WTC11 (cell line): ENCODE results near the gene ZNF438. TPM values are rescaled to one million over a fixed set of nuclear protein-coding genes. Genes with fewer than 3 reads are reported as not detected.

ENCODE experiments used
- ATAC-seq: fragments of 200-7000 bp; cut with Tn5 transposase; 2 replicates; pipeline ENCODE4 v1.10.0; 2021; ENCODE audit warnings: mild to moderate bottlenecking, moderate library complexity
- CTCF ChIA-PET: fragments of 300-600 bp; sonication (Branson Sonifier 250); formaldehyde crosslinking; loops from one replicate; lab custom pipeline; 2021; ENCODE audit warnings: antibody characterized with exemption; lab: Charles Lee
- POLR2A ChIA-PET: fragments of 350-600 bp; sonication (Branson Sonifier 250); formaldehyde crosslinking; loops from one replicate; lab custom pipeline; 2021; ENCODE audit warnings: antibody characterized with exemption; lab: Charles Lee
- DNase-seq: peaks from one replicate; pipeline ENCODE4 v3.0.0; 2021; ENCODE audit warnings: low spot score
- H3K27ac Mint-ChIP-seq: 2 replicates; pipeline ENCODE4 v1.8.0; 2021; ENCODE audit warnings: mixed read lengths
- H3K27me3 Mint-ChIP-seq: 2 replicates; pipeline ENCODE4 v1.8.0; 2021; ENCODE audit warnings: low read depth, mild to moderate bottlenecking, moderate library complexity, mixed read lengths
- H3K36me3 Mint-ChIP-seq: 2 replicates; pipeline ENCODE4 v1.8.0; 2021; ENCODE audit warnings: mixed read lengths
- H3K4me1 Mint-ChIP-seq: 2 replicates; pipeline ENCODE4 v1.8.0; 2022; ENCODE audit warnings: mixed read lengths
- H3K4me3 Mint-ChIP-seq: 2 replicates; pipeline ENCODE4 v1.8.0; 2021; ENCODE audit warnings: mild to moderate bottlenecking, moderate library complexity, mixed read lengths
- H3K9me3 Mint-ChIP-seq: 2 replicates; pipeline ENCODE4 v1.8.0; 2021; ENCODE audit warnings: mixed read lengths
- AFF4 ChIP-seq: sonication (generic); formaldehyde crosslinking; IDR thresholded peaks from 2 replicates; pipeline ENCODE4 v1.8.1; 2023; ENCODE audit warnings: mild to moderate bottlenecking, missing genetic modification reagents, borderline replicate concordance
- CDX4 ChIP-seq: fragments of 250-450 bp; sonication (Bioruptor Pico); IDR thresholded peaks from 2 replicates; pipeline ENCODE4 v1.9.0; 2021; ENCODE audit warnings: moderate library complexity, mild to moderate bottlenecking, inconsistent platforms, borderline replicate concordance
- CREM ChIP-seq: sonication (generic); formaldehyde crosslinking; IDR thresholded peaks from 2 replicates; pipeline ENCODE4 v1.8.1; 2022; ENCODE audit warnings: mild to moderate bottlenecking, missing genetic modification reagents, moderate library complexity
- EMX1 ChIP-seq: fragments of 250-450 bp; sonication (Bioruptor Pico); IDR thresholded peaks from 2 replicates; pipeline ENCODE4 v1.8.0; 2021; ENCODE audit warnings: mild to moderate bottlenecking
- FOXJ3 ChIP-seq: sonication (generic); formaldehyde crosslinking; IDR thresholded peaks from 2 replicates; pipeline ENCODE4 v1.9.0; 2021; ENCODE audit warnings: missing genetic modification reagents, mild to moderate bottlenecking, borderline replicate concordance
- GABPB1 ChIP-seq: sonication (generic); formaldehyde crosslinking; IDR thresholded peaks from 2 replicates; pipeline ENCODE4 v1.8.1; 2023; ENCODE audit warnings: mild to moderate bottlenecking, missing genetic modification reagents
- GRHL2 ChIP-seq: fragments of 250-450 bp; sonication (Bioruptor Pico); IDR thresholded peaks from 2 replicates; pipeline ENCODE4 v1.8.0; 2022; ENCODE audit warnings: mild to moderate bottlenecking, moderate library complexity; ENCODE audit not compliant: insufficient replicate concordance, severe bottlenecking
- HMGXB4 ChIP-seq: sonication (generic); formaldehyde crosslinking; IDR thresholded peaks from 2 replicates; pipeline ENCODE4 v1.8.1; 2023; ENCODE audit warnings: mild to moderate bottlenecking, moderate library complexity, missing genetic modification reagents
- MXD4 ChIP-seq: fragments of 250-450 bp; sonication (Bioruptor Pico); IDR thresholded peaks from 2 replicates; pipeline ENCODE4 v1.8.0; 2021; ENCODE audit warnings: mild to moderate bottlenecking, moderate library complexity, borderline replicate concordance
- NFATC4 ChIP-seq: fragments of 250-450 bp; sonication (Bioruptor Pico); IDR thresholded peaks from 2 replicates; pipeline ENCODE4 v1.9.0; 2021; ENCODE audit warnings: mild to moderate bottlenecking
- NFE2L1 ChIP-seq: sonication (generic); formaldehyde crosslinking; IDR thresholded peaks from 2 replicates; pipeline ENCODE4 v1.8.1; 2023; ENCODE audit warnings: missing genetic modification reagents
- NR2C2 ChIP-seq: sonication (generic); formaldehyde crosslinking; IDR thresholded peaks from 2 replicates; pipeline ENCODE4 v1.8.0; 2022; ENCODE audit warnings: mild to moderate bottlenecking, missing genetic modification reagents
- NR3C1 ChIP-seq: sonication (generic); formaldehyde crosslinking; conservative IDR thresholded peaks from 2 replicates; pipeline ENCODE4 v1.8.1; 2023; ENCODE audit warnings: low read depth, mild to moderate bottlenecking, missing genetic modification reagents
- OVOL2 ChIP-seq: fragments of 250-450 bp; sonication (Bioruptor Pico); IDR thresholded peaks from 2 replicates; pipeline ENCODE4 v1.9.0; 2021; ENCODE audit warnings: mild to moderate bottlenecking, borderline replicate concordance
- SP1 ChIP-seq: sonication (generic); formaldehyde crosslinking; conservative IDR thresholded peaks from 2 replicates; pipeline ENCODE4 v1.8.1; 2022; ENCODE audit warnings: missing genetic modification reagents
- TEAD1 ChIP-seq: sonication (generic); formaldehyde crosslinking; IDR thresholded peaks from 2 replicates; pipeline ENCODE4 v1.8.0; 2022; ENCODE audit warnings: mild to moderate bottlenecking, missing genetic modification reagents
- TP53 ChIP-seq: sonication (generic); formaldehyde crosslinking; IDR thresholded peaks from 2 replicates; pipeline ENCODE4 v1.8.1; 2023; ENCODE audit warnings: mild to moderate bottlenecking, missing genetic modification reagents
- USF2 ChIP-seq: sonication (generic); formaldehyde crosslinking; IDR thresholded peaks from 2 replicates; pipeline ENCODE4 v1.8.1; 2023; ENCODE audit warnings: mild to moderate bottlenecking, missing genetic modification reagents, moderate library complexity
- ZNF317 ChIP-seq: sonication (generic); formaldehyde crosslinking; IDR thresholded peaks from 2 replicates; pipeline ENCODE4 v1.8.1; 2023; ENCODE audit warnings: low read depth, mild to moderate bottlenecking, moderate library complexity, missing genetic modification reagents, borderline replicate concordance
- ZNF423 ChIP-seq: fragments of 250-450 bp; sonication (Bioruptor Pico); IDR thresholded peaks from 2 replicates; pipeline ENCODE4 v2.1.2; 2022; ENCODE audit warnings: mild to moderate bottlenecking, moderate library complexity
- total RNA-seq: library from RNA; stranded (reverse); gene quantifications from 3 replicates; pipeline ENCODE4 v1.2.3, GENCODE V29; 2021
- TF ChIP-seq, protein P1 (sequence below): sonication (generic); formaldehyde crosslinking; IDR thresholded peaks from 2 replicates; pipeline ENCODE4 v1.8.0; 2023; ENCODE audit warnings: mild to moderate bottlenecking, missing genetic modification reagents
- TF ChIP-seq, protein P2 (sequence below): sonication (generic); formaldehyde crosslinking; IDR thresholded peaks from 2 replicates; pipeline ENCODE4 v1.8.1; 2022; ENCODE audit warnings: mild to moderate bottlenecking, missing genetic modification reagents, moderate library complexity, borderline replicate concordance
- TF ChIP-seq, protein P3 (sequence below): sonication (generic); formaldehyde crosslinking; IDR thresholded peaks from 2 replicates; pipeline ENCODE4 v1.8.0; 2022; ENCODE audit warnings: missing genetic modification reagents

ZNF438 gene
- total RNA-seq, 1 experiment from 2014 or later: 1.9 TPM

DNA sequence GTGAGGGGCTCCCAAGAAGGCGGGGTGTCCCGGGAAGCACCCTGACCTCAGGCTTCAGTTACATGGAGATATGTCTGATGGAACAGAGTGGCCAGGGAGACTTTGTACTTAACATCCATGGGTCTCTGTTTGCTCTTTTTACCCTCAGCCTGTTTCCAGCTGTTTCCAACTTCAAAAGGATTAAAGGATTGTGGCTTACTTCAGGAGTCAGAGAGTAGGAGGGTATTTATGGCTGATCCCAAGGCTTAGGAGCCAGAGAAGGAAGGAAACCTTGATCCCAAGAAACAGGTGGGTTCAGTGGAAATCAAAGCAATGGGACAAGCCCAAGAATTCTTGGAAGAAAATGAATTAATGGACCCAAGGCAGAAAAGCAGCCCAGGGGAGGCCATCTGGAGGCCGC lies 37.7 kb upstream of the ZNF438 start (continued):
- TF ChIP-seq, protein P1, sequence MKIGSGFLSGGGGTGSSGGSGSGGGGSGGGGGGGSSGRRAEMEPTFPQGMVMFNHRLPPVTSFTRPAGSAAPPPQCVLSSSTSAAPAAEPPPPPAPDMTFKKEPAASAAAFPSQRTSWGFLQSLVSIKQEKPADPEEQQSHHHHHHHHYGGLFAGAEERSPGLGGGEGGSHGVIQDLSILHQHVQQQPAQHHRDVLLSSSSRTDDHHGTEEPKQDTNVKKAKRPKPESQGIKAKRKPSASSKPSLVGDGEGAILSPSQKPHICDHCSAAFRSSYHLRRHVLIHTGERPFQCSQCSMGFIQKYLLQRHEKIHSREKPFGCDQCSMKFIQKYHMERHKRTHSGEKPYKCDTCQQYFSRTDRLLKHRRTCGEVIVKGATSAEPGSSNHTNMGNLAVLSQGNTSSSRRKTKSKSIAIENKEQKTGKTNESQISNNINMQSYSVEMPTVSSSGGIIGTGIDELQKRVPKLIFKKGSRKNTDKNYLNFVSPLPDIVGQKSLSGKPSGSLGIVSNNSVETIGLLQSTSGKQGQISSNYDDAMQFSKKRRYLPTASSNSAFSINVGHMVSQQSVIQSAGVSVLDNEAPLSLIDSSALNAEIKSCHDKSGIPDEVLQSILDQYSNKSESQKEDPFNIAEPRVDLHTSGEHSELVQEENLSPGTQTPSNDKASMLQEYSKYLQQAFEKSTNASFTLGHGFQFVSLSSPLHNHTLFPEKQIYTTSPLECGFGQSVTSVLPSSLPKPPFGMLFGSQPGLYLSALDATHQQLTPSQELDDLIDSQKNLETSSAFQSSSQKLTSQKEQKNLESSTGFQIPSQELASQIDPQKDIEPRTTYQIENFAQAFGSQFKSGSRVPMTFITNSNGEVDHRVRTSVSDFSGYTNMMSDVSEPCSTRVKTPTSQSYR (CRISPR knock-in tag): no peak
- TF ChIP-seq TP53 (CRISPR knock-in tag) (no peak), ZNF423 (CRISPR knock-in tag) (no peak), EMX1 (CRISPR knock-in tag) (no peak), AFF4 (CRISPR knock-in tag) (no peak), OVOL2 (CRISPR knock-in tag) (no peak), NFE2L1 (CRISPR knock-in tag) (no peak), HMGXB4 (CRISPR knock-in tag) (no peak), NR3C1 (no peak), GABPB1 (no peak), GRHL2 (no peak), NFATC4 (CRISPR knock-in tag) (no peak)

DNA sequence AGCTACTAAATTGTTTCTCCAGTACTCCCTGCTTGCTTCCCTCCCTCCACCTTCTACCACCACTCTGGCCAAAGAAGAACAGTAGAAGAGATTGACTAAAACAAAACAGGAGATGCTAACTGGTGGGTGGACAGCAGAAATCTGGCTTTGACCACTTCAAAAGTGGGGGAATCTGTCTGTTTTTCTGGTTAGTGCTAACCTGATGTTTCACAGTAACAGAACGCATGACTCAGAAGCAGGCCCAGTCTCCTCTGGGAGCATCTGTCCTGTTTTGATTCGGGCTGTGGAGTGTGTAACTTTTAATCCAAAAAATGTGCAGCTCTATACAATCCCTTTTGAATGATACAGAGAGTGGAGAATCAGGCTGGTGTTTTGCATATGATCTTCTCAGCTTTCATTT lies 32.7 kb upstream of the ZNF438 start:
- ATAC-seq: no peak
- Mint-ChIP-seq H3K9me3 (0 out of 2 replicates have a peak, but pooled peaks cover 3% of the 10 kb centered on the region), H3K27ac (no peak overlapping the region), H3K4me3 (no peak overlapping the region), H3K4me1 (peaks cover under 1% of the 10 kb centered on the region; the same call in 1 of the 2 replicates), H3K27me3 (no peaks in the 10 kb centered on the region), H3K36me3 (no peaks in the 10 kb centered on the region)
- no peak for DNase-seq
- ChIA-PET CTCF (no interaction called here), POLR2A (interaction anchor here (0.6 kb wide), 1 partner anchor 67 kb away, joined by 8 read pairs; no protein-coding TSS in a partner anchor)
- TF ChIP-seq CREM (CRISPR knock-in tag): no peak
- no peak for TF ChIP-seq ZNF317 (CRISPR knock-in tag)
- TF ChIP-seq FOXJ3: no peak
- no peak for TF ChIP-seq SP1
- TF ChIP-seq ZNF423 (CRISPR knock-in tag): no peak
- TF ChIP-seq NR2C2 (CRISPR knock-in tag): no peak
- TF ChIP-seq, protein P2, sequence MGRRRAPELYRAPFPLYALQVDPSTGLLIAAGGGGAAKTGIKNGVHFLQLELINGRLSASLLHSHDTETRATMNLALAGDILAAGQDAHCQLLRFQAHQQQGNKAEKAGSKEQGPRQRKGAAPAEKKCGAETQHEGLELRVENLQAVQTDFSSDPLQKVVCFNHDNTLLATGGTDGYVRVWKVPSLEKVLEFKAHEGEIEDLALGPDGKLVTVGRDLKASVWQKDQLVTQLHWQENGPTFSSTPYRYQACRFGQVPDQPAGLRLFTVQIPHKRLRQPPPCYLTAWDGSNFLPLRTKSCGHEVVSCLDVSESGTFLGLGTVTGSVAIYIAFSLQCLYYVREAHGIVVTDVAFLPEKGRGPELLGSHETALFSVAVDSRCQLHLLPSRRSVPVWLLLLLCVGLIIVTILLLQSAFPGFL (CRISPR knock-in tag): no peak
- TF ChIP-seq MXD4 (CRISPR knock-in tag): no peak
- TF ChIP-seq USF2 (CRISPR knock-in tag): no peak
- no peak for TF ChIP-seq CDX4 (CRISPR knock-in tag)
- TF ChIP-seq, protein P3, sequence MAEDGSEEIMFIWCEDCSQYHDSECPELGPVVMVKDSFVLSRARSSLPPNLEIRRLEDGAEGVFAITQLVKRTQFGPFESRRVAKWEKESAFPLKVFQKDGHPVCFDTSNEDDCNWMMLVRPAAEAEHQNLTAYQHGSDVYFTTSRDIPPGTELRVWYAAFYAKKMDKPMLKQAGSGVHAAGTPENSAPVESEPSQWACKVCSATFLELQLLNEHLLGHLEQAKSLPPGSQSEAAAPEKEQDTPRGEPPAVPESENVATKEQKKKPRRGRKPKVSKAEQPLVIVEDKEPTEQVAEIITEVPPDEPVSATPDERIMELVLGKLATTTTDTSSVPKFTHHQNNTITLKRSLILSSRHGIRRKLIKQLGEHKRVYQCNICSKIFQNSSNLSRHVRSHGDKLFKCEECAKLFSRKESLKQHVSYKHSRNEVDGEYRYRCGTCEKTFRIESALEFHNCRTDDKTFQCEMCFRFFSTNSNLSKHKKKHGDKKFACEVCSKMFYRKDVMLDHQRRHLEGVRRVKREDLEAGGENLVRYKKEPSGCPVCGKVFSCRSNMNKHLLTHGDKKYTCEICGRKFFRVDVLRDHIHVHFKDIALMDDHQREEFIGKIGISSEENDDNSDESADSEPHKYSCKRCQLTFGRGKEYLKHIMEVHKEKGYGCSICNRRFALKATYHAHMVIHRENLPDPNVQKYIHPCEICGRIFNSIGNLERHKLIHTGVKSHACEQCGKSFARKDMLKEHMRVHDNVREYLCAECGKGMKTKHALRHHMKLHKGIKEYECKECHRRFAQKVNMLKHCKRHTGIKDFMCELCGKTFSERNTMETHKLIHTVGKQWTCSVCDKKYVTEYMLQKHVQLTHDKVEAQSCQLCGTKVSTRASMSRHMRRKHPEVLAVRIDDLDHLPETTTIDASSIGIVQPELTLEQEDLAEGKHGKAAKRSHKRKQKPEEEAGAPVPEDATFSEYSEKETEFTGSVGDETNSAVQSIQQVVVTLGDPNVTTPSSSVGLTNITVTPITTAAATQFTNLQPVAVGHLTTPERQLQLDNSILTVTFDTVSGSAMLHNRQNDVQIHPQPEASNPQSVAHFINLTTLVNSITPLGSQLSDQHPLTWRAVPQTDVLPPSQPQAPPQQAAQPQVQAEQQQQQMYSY (CRISPR knock-in tag): no peak
- TF ChIP-seq TEAD1 (CRISPR knock-in tag): no peak
- no peak for TF ChIP-seq NFATC4 (CRISPR knock-in tag)
